GM12801 (cell line): ENCODE measurements around the gene PIF1.

Source experiments
- TF ChIP-seq, protein P1 (sequence below): IDR thresholded peaks from one replicate; pipeline ENCODE4 v1.5.1; 2011; ENCODE audit warnings: control low read depth; ENCODE audit not compliant: insufficient read length; ENCODE audit errors: extremely low read depth

The PIF1 gene

DNA sequence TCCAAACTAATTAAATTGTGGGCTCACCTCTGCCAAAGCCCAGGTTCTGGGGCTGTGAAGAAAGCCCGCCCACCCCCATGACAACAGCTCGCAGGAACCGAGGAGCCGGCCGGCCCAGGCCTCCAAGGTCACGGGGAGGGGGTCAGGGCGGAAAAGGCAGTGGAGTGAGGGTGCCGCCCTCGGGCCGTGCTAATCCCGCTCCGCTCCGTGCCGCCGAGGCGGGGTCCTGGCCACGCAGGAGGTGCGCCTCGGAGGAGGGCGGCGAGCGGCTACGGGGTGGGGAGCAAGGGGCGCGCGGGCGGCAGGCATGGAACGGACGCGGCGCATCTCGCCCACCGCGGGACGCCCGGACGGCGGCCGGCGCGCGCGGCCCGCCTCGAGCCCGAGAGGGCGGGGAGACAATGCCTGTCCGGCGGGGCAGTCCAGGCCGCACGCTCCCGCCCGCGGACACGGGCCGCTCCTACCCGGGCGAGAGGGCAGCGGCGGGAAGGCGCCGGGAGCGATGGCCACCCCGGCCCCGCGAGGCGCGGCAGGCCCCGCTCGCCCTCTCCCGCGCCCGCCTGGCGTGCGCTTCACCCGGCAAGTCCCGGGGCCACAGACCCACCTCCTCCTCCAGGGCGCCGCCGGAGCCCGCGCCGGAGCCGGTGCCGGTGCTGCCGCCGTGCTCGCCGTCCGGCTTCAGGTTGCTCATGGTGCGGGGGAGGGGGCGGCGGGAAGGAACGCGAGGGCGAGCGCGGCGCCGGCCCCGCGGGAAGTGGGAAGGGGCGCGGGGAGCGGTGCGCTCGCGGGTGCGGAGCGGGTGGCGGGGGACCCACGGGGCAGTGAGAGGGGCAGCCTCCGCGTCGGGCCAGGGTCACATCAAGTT lies 50.6 kb downstream of the PIF1 start:
- TF ChIP-seq, protein P1, sequence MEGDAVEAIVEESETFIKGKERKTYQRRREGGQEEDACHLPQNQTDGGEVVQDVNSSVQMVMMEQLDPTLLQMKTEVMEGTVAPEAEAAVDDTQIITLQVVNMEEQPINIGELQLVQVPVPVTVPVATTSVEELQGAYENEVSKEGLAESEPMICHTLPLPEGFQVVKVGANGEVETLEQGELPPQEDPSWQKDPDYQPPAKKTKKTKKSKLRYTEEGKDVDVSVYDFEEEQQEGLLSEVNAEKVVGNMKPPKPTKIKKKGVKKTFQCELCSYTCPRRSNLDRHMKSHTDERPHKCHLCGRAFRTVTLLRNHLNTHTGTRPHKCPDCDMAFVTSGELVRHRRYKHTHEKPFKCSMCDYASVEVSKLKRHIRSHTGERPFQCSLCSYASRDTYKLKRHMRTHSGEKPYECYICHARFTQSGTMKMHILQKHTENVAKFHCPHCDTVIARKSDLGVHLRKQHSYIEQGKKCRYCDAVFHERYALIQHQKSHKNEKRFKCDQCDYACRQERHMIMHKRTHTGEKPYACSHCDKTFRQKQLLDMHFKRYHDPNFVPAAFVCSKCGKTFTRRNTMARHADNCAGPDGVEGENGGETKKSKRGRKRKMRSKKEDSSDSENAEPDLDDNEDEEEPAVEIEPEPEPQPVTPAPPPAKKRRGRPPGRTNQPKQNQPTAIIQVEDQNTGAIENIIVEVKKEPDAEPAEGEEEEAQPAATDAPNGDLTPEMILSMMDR = no peak

DNA sequence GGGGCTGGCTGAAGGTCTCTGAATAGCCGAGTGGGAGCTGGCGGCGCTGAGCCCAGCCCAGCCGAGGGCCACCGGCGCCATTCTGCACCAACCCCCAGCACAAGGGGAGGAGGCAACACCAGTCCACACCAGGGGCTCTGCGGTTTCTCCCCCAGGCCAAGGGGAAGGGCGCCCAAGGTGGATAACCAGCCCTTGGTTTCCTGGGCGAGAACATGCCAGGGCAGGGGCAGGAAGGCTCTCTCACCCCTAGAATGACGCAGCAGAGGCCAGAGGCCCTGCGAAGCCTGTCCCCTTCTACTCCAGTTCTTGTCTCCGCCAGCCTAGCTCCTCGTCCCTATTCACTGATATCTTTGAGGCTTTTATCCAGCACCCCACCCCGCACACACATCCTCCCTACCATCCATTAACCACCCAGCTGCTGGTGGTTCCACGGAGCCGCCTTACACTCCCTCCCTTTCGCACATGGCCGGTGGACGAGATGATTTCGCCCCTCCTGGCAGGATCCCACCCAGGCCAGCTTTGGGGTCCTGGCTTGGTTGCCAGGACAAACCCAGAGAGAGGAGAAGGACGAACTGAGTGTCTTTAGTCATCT lies 51.3 kb downstream of the PIF1 start:
- TF ChIP-seq, protein P1 = no peak

GRCh38 chr15:64773606-64774005 lies 51.8 kb downstream of the PIF1 start:
- TF ChIP-seq, protein P1 = no peak

- TF ChIP-seq, protein P1 = no peak
Measured at GRCh38 chr15:64772964-64773363, 52.5 kb downstream of the PIF1 start.

GRCh38 chr15:64772488-64772887 lies 53.0 kb downstream of the PIF1 start:
- TF ChIP-seq, protein P1 = no peak

GRCh38 chr15:64770626-64771025 lies 54.8 kb downstream of the PIF1 start:
- TF ChIP-seq, protein P1 = no peak

DNA sequence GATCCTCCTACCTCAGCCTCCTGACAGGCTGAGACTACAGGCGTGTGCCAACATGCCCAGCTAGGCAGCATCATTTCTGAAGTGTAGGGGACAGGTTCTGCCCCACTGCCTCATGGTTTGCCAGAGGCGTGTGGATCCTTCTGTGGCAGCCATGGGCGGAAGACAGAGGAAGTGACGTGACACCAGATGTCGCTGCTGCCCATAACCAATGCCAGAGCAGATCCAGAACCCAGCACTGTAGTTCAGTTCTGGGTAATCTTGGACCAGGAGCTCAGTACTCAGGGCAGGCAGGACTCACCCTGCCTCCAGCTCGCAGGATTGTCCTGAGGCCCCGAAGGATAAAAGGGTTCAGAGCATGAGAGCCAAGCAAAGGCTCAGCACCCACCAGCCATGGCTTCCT lies 58.2 kb downstream of the PIF1 start:
- TF ChIP-seq, protein P1 = no peak
